ENCODE measurements around the gene GATAD1.

GRCh38 chr7:92437956-92438491, 9.3 kb upstream of the GATAD1 start:
- TF ChIP-seq, protein P1, sequence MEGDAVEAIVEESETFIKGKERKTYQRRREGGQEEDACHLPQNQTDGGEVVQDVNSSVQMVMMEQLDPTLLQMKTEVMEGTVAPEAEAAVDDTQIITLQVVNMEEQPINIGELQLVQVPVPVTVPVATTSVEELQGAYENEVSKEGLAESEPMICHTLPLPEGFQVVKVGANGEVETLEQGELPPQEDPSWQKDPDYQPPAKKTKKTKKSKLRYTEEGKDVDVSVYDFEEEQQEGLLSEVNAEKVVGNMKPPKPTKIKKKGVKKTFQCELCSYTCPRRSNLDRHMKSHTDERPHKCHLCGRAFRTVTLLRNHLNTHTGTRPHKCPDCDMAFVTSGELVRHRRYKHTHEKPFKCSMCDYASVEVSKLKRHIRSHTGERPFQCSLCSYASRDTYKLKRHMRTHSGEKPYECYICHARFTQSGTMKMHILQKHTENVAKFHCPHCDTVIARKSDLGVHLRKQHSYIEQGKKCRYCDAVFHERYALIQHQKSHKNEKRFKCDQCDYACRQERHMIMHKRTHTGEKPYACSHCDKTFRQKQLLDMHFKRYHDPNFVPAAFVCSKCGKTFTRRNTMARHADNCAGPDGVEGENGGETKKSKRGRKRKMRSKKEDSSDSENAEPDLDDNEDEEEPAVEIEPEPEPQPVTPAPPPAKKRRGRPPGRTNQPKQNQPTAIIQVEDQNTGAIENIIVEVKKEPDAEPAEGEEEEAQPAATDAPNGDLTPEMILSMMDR (IDR thresholded peaks at IDR 0.05; ENCODE audit: insufficient read depth, low read depth, low read length) = no peak
- TF ChIP-seq EZH2 (IDR thresholded peaks at IDR 0.05; ENCODE audit: insufficient read depth, low read length) = no peak
